Fibroblast of pulmonary artery (primary cell): ENCODE measurements around the gene FYB2.

Source experiments
- DNase-seq: peaks from one replicate; pipeline ENCODE4 v3.0.0-alpha.2; 2010; ENCODE audit warnings: low read depth
- H3K4me3 ChIP-seq: replicated peaks from 2 replicates; pipeline ENCODE4 v1.5.1; 2011; ENCODE audit warnings: low read depth, mild to moderate bottlenecking, control low read depth, low read length, moderate library complexity
- CTCF ChIP-seq: IDR thresholded peaks from 2 replicates; pipeline ENCODE4 v1.5.1; 2011; ENCODE audit warnings: mild to moderate bottlenecking, control low read depth, low read length, inconsistent platforms; ENCODE audit errors: missing control alignments

FYB2 gene

DNA sequence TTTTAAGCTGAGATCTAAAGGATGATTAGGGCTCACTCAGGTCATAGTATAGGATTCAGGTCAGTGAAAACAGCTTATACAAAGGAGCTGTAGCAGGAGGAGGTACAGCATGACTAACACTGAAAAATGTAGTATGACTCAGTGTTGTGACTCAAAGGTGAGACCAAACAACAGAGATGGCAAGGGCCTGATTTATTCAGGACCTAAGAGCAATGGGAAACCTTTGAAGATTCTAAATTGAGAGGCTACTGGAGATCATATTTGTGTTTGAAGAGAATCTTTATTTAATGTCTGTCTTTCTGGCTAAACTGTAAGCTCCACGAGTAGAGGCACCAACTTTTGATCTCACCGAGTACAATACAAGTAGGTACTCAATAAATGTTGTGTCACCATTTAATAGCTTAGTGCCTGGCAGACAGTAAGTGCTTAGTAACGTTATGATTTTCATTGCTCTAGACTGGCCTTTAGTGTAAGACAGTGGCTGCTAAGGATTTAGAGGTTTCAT lies 130.6 kb downstream of the FYB2 start:
- DNase-seq = peak; percentile 38
- no peak overlapping the region for H3K4me3 ChIP-seq
- no peak for TF ChIP-seq CTCF

- no peak for TF ChIP-seq CTCF
- peak; percentile 12 for DNase-seq
- H3K4me3 ChIP-seq = no peak overlapping the region
Measured at GRCh38 chr1:56686169-56686568, 133.0 kb downstream of the FYB2 start.

- DNase-seq = no peak
- H3K4me3 ChIP-seq = no peak overlapping the region
- TF ChIP-seq CTCF = no peak
Measured at GRCh38 chr1:56683569-56683968, 135.6 kb downstream of the FYB2 start.

DNA sequence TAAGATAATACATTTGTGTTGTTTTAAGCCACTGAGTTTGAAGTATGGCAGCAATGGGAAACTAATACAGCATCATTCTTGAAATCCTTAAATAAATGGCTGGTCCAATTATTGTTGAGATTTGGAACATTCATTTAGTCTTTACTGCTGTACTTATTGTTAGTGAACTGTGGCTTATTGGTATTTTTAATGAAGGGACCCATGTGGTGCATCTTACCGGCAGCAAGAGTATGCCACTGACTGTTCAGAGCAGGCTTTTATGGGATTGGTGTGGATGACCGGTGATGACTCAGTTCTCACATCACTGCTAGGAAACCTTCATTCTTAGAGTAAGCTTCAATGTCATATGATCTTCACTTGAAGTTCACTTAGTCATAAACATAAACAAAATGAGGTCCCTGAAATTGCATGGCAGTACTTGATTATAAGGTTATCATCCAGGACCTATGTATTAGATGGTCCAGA lies 142.6 kb downstream of the FYB2 start:
- DNase-seq = peak; percentile 17
- no peak overlapping the region for H3K4me3 ChIP-seq
- no peak for TF ChIP-seq CTCF

DNA sequence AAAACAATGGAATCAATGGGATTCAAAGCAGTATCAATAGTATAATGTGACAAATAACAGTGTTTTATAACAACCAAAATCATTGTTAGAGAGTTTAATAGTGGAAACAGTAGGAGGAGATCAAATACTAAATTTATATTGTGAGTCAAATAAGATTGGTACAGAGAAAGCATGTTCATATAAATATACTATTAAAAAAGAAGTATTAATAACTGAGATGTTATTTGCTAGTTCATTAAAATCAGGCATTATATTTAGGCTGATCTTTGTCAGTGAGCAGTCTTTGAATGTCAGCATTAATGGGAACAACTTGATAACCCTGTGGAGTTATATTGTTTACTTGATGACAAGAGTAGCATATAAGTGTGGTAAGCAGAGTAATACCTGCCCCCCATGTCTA lies 143.4 kb downstream of the FYB2 start:
- no peak overlapping the region for H3K4me3 ChIP-seq
- no peak for TF ChIP-seq CTCF
- DNase-seq = no peak

GRCh38 chr1:56672579-56672978 lies 146.6 kb downstream of the FYB2 start:
- no peak for DNase-seq
- no peak overlapping the region for H3K4me3 ChIP-seq
- TF ChIP-seq CTCF = no peak

- H3K4me3 ChIP-seq = no peak overlapping the region
- DNase-seq = no peak
- TF ChIP-seq CTCF = no peak
Measured at GRCh38 chr1:56671542-56671941, 147.7 kb downstream of the FYB2 start.
